ENCODE measurements around the gene ZBTB32.

ZBTB32 gene

GRCh38 chr19:35724560-35724959 lies 20.2 kb downstream of the ZBTB32 start:
- Mint-ChIP-seq H3K27me3 (ENCODE audit: low read depth) (no peaks in the 10 kb centered on the region), H3K4me3 (no peak overlapping the region), H3K4me1 (peaks cover 1% of the 10 kb centered on the region), H3K36me3 (ENCODE audit: low read depth) (peaks cover 67% of the 10 kb centered on the region), H3K9me3 (no peaks in the 10 kb centered on the region), H3K27ac (no peak overlapping the region)
- TF ChIP-seq CTCF (IDR thresholded peaks at IDR 0.05; ENCODE audit: unreplicated experiment in 3 of 3), result no peak

GRCh38 chr19:35725216-35725861 lies 21.0 kb downstream of the ZBTB32 start:
- H3K27me3 Mint-ChIP-seq (ENCODE audit: low read depth), result no peaks in the 10 kb centered on the region
- no peak for TF ChIP-seq CTCF (IDR thresholded peaks at IDR 0.05; ENCODE audit: unreplicated experiment in 3 of 3)
- H3K36me3 Mint-ChIP-seq (ENCODE audit: low read depth), result peaks cover 70% of the 10 kb centered on the region
- H3K4me1 Mint-ChIP-seq, result no peaks in the 10 kb centered on the region
- H3K27ac Mint-ChIP-seq, result no peak overlapping the region
- no peaks in the 10 kb centered on the region for H3K9me3 Mint-ChIP-seq
- H3K4me3 Mint-ChIP-seq, result no peak overlapping the region

GRCh38 chr19:35727053-35727955 lies 22.9 kb downstream of the ZBTB32 start:
- no peak for TF ChIP-seq CTCF (IDR thresholded peaks at IDR 0.05; ENCODE audit: unreplicated experiment in 3 of 3)

GRCh38 chr19:35727956-35728706 lies 23.8 kb downstream of the ZBTB32 start:
- TF ChIP-seq CTCF (IDR thresholded peaks at IDR 0.05; ENCODE audit: unreplicated experiment in 3 of 3), result no peak
- peaks cover 65% of the 10 kb centered on the region for H3K36me3 Mint-ChIP-seq (ENCODE audit: low read depth)
- H3K4me3 Mint-ChIP-seq, result no peak overlapping the region

More at GRCh38 chr19:35727053-35727955, 22.9 kb downstream of the ZBTB32 start:
- Mint-ChIP-seq H3K27ac (no peak overlapping the region), H3K36me3 (ENCODE audit: low read depth) (peaks cover 70% of the 10 kb centered on the region), H3K4me3 (no peak overlapping the region), H3K4me1 (no peaks in the 10 kb centered on the region), H3K9me3 (no peaks in the 10 kb centered on the region), H3K27me3 (ENCODE audit: low read depth) (no peaks in the 10 kb centered on the region)

GRCh38 chr19:35729021-35729420 lies 24.7 kb downstream of the ZBTB32 start:
- Mint-ChIP-seq H3K4me1 (no peaks in the 10 kb centered on the region), H3K27ac (no peak overlapping the region), H3K9me3 (no peaks in the 10 kb centered on the region), H3K27me3 (ENCODE audit: low read depth) (no peaks in the 10 kb centered on the region), H3K4me3 (no peak overlapping the region), H3K36me3 (ENCODE audit: low read depth) (peaks cover 59% of the 10 kb centered on the region)
- TF ChIP-seq CTCF (IDR thresholded peaks at IDR 0.05; ENCODE audit: unreplicated experiment in 3 of 3), result no peak

More at GRCh38 chr19:35727956-35728706, 23.8 kb downstream of the ZBTB32 start:
- Mint-ChIP-seq H3K4me1 (no peaks in the 10 kb centered on the region), H3K27ac (no peak overlapping the region), H3K9me3 (no peaks in the 10 kb centered on the region), H3K27me3 (ENCODE audit: low read depth) (no peaks in the 10 kb centered on the region)

Measured in nephron (organoid).